ENCODE data around the gene LPAR5.

The LPAR5 gene

GRCh38 chr12:6638305-6638704 is 2.5 kb upstream of the LPAR5 start:
- DNase-seq (ENCODE audit: low read depth) = no peak

- DNase-seq (ENCODE audit: low read depth) = no peak
Observed at GRCh38 chr12:6635375-6635855, 344 bp downstream of the LPAR5 start.

GRCh38 chr12:6632026-6632983 is 3.5 kb downstream of the LPAR5 start:
- DNase-seq (ENCODE audit: low read depth) = no peak

- no peak for DNase-seq (ENCODE audit: low read depth)
Observed at GRCh38 chr12:6631549-6631961, 4.2 kb downstream of the LPAR5 start.

GRCh38 chr12:6630736-6631135 is 5.0 kb downstream of the LPAR5 start:
- DNase-seq (ENCODE audit: low read depth) = no peak

- no peak for DNase-seq (ENCODE audit: low read depth)
Observed at GRCh38 chr12:6627616-6628015, 8.1 kb downstream of the LPAR5 start.

GRCh38 chr12:6626654-6627283 is 9.0 kb downstream of the LPAR5 start:
- DNase-seq (ENCODE audit: low read depth) = no peak

GRCh38 chr12:6620885-6621274 is 14.9 kb downstream of the LPAR5 start:
- no peak for DNase-seq (ENCODE audit: low read depth)

- DNase-seq (ENCODE audit: low read depth) = no peak
Observed at GRCh38 chr12:6620137-6620884, 15.4 kb downstream of the LPAR5 start.

- DNase-seq (ENCODE audit: low read depth) = no peak
Observed at GRCh38 chr12:6618483-6619225, 17.1 kb downstream of the LPAR5 start.

GRCh38 chr12:6615802-6616201 is 20.0 kb downstream of the LPAR5 start:
- no peak for DNase-seq (ENCODE audit: low read depth)

- no peak for DNase-seq (ENCODE audit: low read depth)
Observed at GRCh38 chr12:6614513-6615172, 21.1 kb downstream of the LPAR5 start.

- DNase-seq (ENCODE audit: low read depth) = peak; percentile 46
Observed at GRCh38 chr12:6613776-6614512, 21.8 kb downstream of the LPAR5 start.

- DNase-seq (ENCODE audit: low read depth) = no peak
Observed at GRCh38 chr12:6613015-6613775, 22.6 kb downstream of the LPAR5 start.

GRCh38 chr12:6612652-6613014 is 23.1 kb downstream of the LPAR5 start:
- DNase-seq (ENCODE audit: low read depth) = no peak

- no peak for DNase-seq (ENCODE audit: low read depth)
Observed at GRCh38 chr12:6612247-6612646, 23.5 kb downstream of the LPAR5 start.

- no peak for DNase-seq (ENCODE audit: low read depth)
Observed at GRCh38 chr12:6608592-6609281, 27.0 kb downstream of the LPAR5 start.

- DNase-seq (ENCODE audit: low read depth) = peak; percentile 72
Observed at GRCh38 chr12:6607751-6608591, 27.8 kb downstream of the LPAR5 start.

Measured in HS-5 (cell line).